H1 (cell line): Measurements from ENCODE around the gene AMER2. TPM values are rescaled to one million over a fixed set of nuclear protein-coding genes. Genes with fewer than 3 reads are reported as not detected.

ENCODE experiments used
- CTCF ChIA-PET: fragments of 300-600 bp; sonication (Branson Sonifier 250); formaldehyde crosslinking; loops from one replicate; lab custom pipeline; 2021; ENCODE audit not compliant: partially characterized antibody; lab: Charles Lee
- POLR2A ChIA-PET: fragments of 300-600 bp; sonication (Branson Sonifier 250); formaldehyde crosslinking; loops from one replicate; lab custom pipeline; 2021; ENCODE audit warnings: inconsistent platforms; ENCODE audit not compliant: partially characterized antibody; lab: Charles Lee
- DNase-seq, 2 experiments: peaks; one replicate each; pipeline versions ENCODE4 v3.0.0 to v3.0.0-alpha.2; 2010 to 2022; ENCODE audit warnings: low spot score in 2 of 2, low read depth in 1 of 2, mixed read lengths in 1 of 2
- FAIRE-seq: peaks from 2 replicates; lab custom pipeline; 2011; peaks lifted over from hg19 to GRCh38; lab: Jason Lieb, UNC
- H2AFZ ChIP-seq: 2 replicates; pipeline ENCODE4 v1.8.1; 2012; ENCODE audit warnings: low read length, inconsistent platforms
- H2AK5ac ChIP-seq: 2 replicates; pipeline ENCODE4 v1.6.1; 2013; ENCODE audit warnings: low read depth, low read length
- H2BK120ac ChIP-seq: replicated peaks from 2 replicates; pipeline ENCODE3; 2013; ENCODE audit warnings: low read depth, low read length, inconsistent platforms
- H2BK12ac ChIP-seq: 2 replicates; pipeline ENCODE4 v1.6.1; 2013; ENCODE audit warnings: low read depth, low read length
- H2BK15ac ChIP-seq: 2 replicates; pipeline ENCODE4 v1.6.1; 2013; ENCODE audit warnings: low read length
- H2BK20ac ChIP-seq: 2 replicates; pipeline ENCODE4 v1.6.1; 2013; ENCODE audit warnings: low read length
- H2BK5ac ChIP-seq: 2 replicates; pipeline ENCODE4 v1.6.1; 2013; ENCODE audit warnings: low read depth, low read length
- H3K14ac ChIP-seq: 2 replicates; pipeline ENCODE4 v1.6.1; 2013; ENCODE audit warnings: inconsistent platforms; ENCODE audit not compliant: insufficient read length
- H3K18ac ChIP-seq: 2 replicates; pipeline ENCODE4 v1.6.1; 2013; ENCODE audit warnings: low read length; ENCODE audit errors: extremely low read depth
- H3K23ac ChIP-seq: 2 replicates; pipeline ENCODE4 v1.6.1; 2013; ENCODE audit warnings: inconsistent platforms; ENCODE audit not compliant: insufficient read length
- H3K23me2 ChIP-seq: 2 replicates; pipeline ENCODE4 v1.6.1; 2013; ENCODE audit warnings: low read depth, low read length
- H3K27ac ChIP-seq: 2 replicates; pipeline ENCODE4 v1.6.1; 2011; ENCODE audit warnings: low read depth, low read length, inconsistent platforms
- H3K27me3 ChIP-seq, 4 experiments: replicated peaks in 1 of 4; 1 replicate in 1 of 4; 2 replicates in 3 of 4; pipeline versions ENCODE4 v1.6.1 to v1.8.1; 2011 to 2013; ENCODE audit warnings: low read length in 3 of 4, mild to moderate bottlenecking in 3 of 4, inconsistent platforms in 2 of 4, mixed read lengths in 2 of 4, moderate library complexity in 1 of 4; ENCODE audit not compliant: control insufficient read depth in 3 of 4, insufficient read depth in 3 of 4; ENCODE audit errors: extremely low read depth in 1 of 4
- H3K36me3 ChIP-seq, 4 experiments: 2 replicates each; pipeline versions ENCODE4 v1.6.1 to v1.8.1; 2011 to 2013; ENCODE audit warnings: mild to moderate bottlenecking in 4 of 4, low read length in 3 of 4, moderate library complexity in 2 of 4, control low read depth in 1 of 4, inconsistent platforms in 1 of 4; ENCODE audit not compliant: insufficient read depth in 4 of 4, control insufficient read depth in 2 of 4
- H3K4ac ChIP-seq: replicated peaks from 2 replicates; pipeline ENCODE3; 2013; ENCODE audit warnings: low read length, low read depth, mixed read lengths, inconsistent platforms; ENCODE audit not compliant: insufficient read length
- H3K4me1 ChIP-seq, 4 experiments: replicated peaks in 1 of 4; 1 replicate in 1 of 4; 2 replicates in 3 of 4; pipeline versions ENCODE4 v1.6.1 to v1.8.1; 2011 to 2013; ENCODE audit warnings: low read length in 3 of 4, inconsistent platforms in 2 of 4, mixed read lengths in 1 of 4; ENCODE audit not compliant: insufficient read depth in 4 of 4, control insufficient read depth in 3 of 4
- H3K4me2 ChIP-seq, 2 experiments: 2 replicates each; pipeline versions ENCODE4 v1.6.1 to v1.8.1; 2011 to 2013; ENCODE audit warnings: low read depth in 2 of 2, low read length in 2 of 2, control low read depth in 1 of 2, inconsistent platforms in 1 of 2, mild to moderate bottlenecking in 1 of 2; ENCODE audit not compliant: insufficient read depth in 1 of 2
- H3K4me3 ChIP-seq, 4 experiments: fragments of 200-600, 300-600 bp in 1 of 4; sonication (generic), shearing (Covaris generic), sonication (Bioruptor Twin) in 1 of 4; 2 replicates each; pipeline versions ENCODE4 v1.5.1 to v1.8.1; 2011 to 2016; ENCODE audit warnings: low read length in 4 of 4, low read depth in 3 of 4, control low read depth in 2 of 4, inconsistent platforms in 2 of 4, mild to moderate bottlenecking in 2 of 4, mixed read lengths in 1 of 4, moderate library complexity in 1 of 4; ENCODE audit not compliant: insufficient read depth in 2 of 4; ENCODE audit errors: extremely low read depth in 1 of 4
- H3K56ac ChIP-seq: replicated peaks from 2 replicates; pipeline ENCODE3; 2013; ENCODE audit warnings: low read depth, mild to moderate bottlenecking, mixed read lengths, low read length, inconsistent platforms; ENCODE audit not compliant: insufficient read length
- H3K79me1 ChIP-seq: 2 replicates; pipeline ENCODE4 v1.6.1; 2013; ENCODE audit warnings: low read depth, low read length, control low read depth
- H3K79me2 ChIP-seq, 2 experiments: 2 replicates each; pipeline versions ENCODE4 v1.6.1 to v1.8.1; 2012 to 2013; ENCODE audit warnings: low read length in 2 of 2, mild to moderate bottlenecking in 2 of 2, inconsistent platforms in 1 of 2; ENCODE audit not compliant: insufficient read depth in 2 of 2, control insufficient read depth in 1 of 2
- H3K9ac ChIP-seq, 4 experiments: replicated peaks in 1 of 4; 1 replicate in 1 of 4; 2 replicates in 3 of 4; pipeline versions ENCODE4 v1.6.1 to v1.8.1; 2011 to 2013; ENCODE audit warnings: low read depth in 3 of 4, low read length in 3 of 4, control low read depth in 2 of 4, mild to moderate bottlenecking in 2 of 4, moderate library complexity in 2 of 4, inconsistent platforms in 1 of 4; ENCODE audit errors: extremely low read depth in 1 of 4
- H3K9me3 ChIP-seq, 2 experiments: 2 replicates each; pipeline versions ENCODE4 v1.6.1 to v1.8.1; 2012 to 2013; ENCODE audit warnings: mild to moderate bottlenecking in 2 of 2, moderate library complexity in 2 of 2, control low read depth in 1 of 2, inconsistent platforms in 1 of 2, low read depth in 1 of 2, low read length in 1 of 2, mixed read lengths in 1 of 2; ENCODE audit not compliant: insufficient read depth in 2 of 2
- H4K20me1 ChIP-seq, 2 experiments: replicated peaks in 1 of 2; 2 replicates each; pipeline versions ENCODE3 to v1.8.1; 2011 to 2013; ENCODE audit warnings: inconsistent platforms in 2 of 2, low read length in 2 of 2, mild to moderate bottlenecking in 1 of 2; ENCODE audit not compliant: insufficient read depth in 2 of 2, control insufficient read depth in 1 of 2
- H4K5ac ChIP-seq: 2 replicates; pipeline ENCODE4 v1.6.1; 2013; ENCODE audit warnings: low read length, low read depth, mixed read lengths, inconsistent platforms; ENCODE audit not compliant: insufficient read length
- H4K8ac ChIP-seq: 2 replicates; pipeline ENCODE4 v1.8.0; 2013; ENCODE audit warnings: mild to moderate bottlenecking, moderate library complexity, low read length, inconsistent platforms; ENCODE audit not compliant: insufficient read depth; ENCODE audit errors: extremely low read depth
- H4K91ac ChIP-seq: replicated peaks from 2 replicates; pipeline ENCODE3; 2013; ENCODE audit warnings: low read length, mixed read lengths, inconsistent platforms; ENCODE audit not compliant: insufficient read length
- SP4 ChIP-seq: IDR thresholded peaks from 2 replicates; pipeline ENCODE4 v1.6.1; 2012; ENCODE audit warnings: low read length, inconsistent platforms
- TAF1 ChIP-seq: IDR thresholded peaks from 2 replicates; pipeline ENCODE4 v1.6.1; 2011; ENCODE audit warnings: mild to moderate bottlenecking, low read depth, low read length
- WGBS, 2 experiments: shearing (Covaris generic) in 1 of 2; methylation state at CpG; one replicate each; pipeline versions ENCODE4 v1.1.6 to v1.1.7; 2013 to 2015; ENCODE audit warnings: low lambda C conversion rate in 2 of 2, mixed read lengths in 2 of 2, inconsistent platforms in 1 of 2, low coverage in 1 of 2, missing lambda C conversion rate in 1 of 2; ENCODE audit not compliant: insufficient replicate concordance in 2 of 2, insufficient coverage in 1 of 2, insufficient read length in 1 of 2; ENCODE audit errors: extremely low coverage in 1 of 2, missing lambda C conversion rate in 1 of 2; 5-methylcytosine and 5-hydroxymethylcytosine counted together
- polyA plus RNA-seq, 7 experiments: library from polyadenylated mRNA; depleted of rRNA in 3 of 7; stranded (reverse) in 5 of 7; unstranded in 2 of 7; fragments of >200 nt in 5 of 7; fragments of 200-250 nt in 2 of 7; gene quantifications; 1 replicate in 5 of 7; 2 replicates in 1 of 7; 4 replicates in 1 of 7; pipeline versions ENCODE4 v1.2.1 to v1.2.3, GENCODE V29; 2011 to 2013; ENCODE audit warnings: missing spikeins in 2 of 7, mixed read lengths in 2 of 7
- total RNA-seq: library from RNA; stranded (reverse); fragmentation: NEBNext Ultra II Directional; extraction: Animal tissue kit (Norgen Biotek cat#: 25700); gene quantifications from 2 replicates; pipeline ENCODE4 v1.2.1, GENCODE V29; 2021

The AMER2 gene
- total and polyA plus RNA-seq, 2 of the 8 experiments (the other 6 are each of a cell fraction or from before 2014, with no cell fraction given): 0.14 to 0.50 TPM

GRCh38 chr13:25147638-25148401 is 24.3 kb downstream of the AMER2 start:
- H2BK5ac ChIP-seq: no peak overlapping the region
- H3K14ac ChIP-seq: no peak overlapping the region
- no peaks in the 10 kb centered on the region for H3K27me3 ChIP-seq
- H2AFZ ChIP-seq: no peak overlapping the region
- H2BK12ac ChIP-seq: no peak overlapping the region
- no peaks in the 10 kb centered on the region for H3K79me1 ChIP-seq
- no peak overlapping the region for H3K4me3 ChIP-seq
- no peak for TF ChIP-seq TAF1
- no peak for TF ChIP-seq SP4
- no peak overlapping the region for H3K23ac ChIP-seq
- H3K9ac ChIP-seq: no peak overlapping the region
- H3K4me1 ChIP-seq: peaks cover 0 to 8% (median 5%) of the 10 kb centered on the region in 4 experiments; a peak in 6 of 7 replicates
- no peaks in the 10 kb centered on the region for H3K23me2 ChIP-seq
- 88% methylated on average over 4 of the region's 4 CpGs; no CpG with 5 or more reads in 1 of the 2 experiments for WGBS, 2 experiments
- H3K36me3 ChIP-seq: no peaks in the 10 kb centered on the region
- H4K8ac ChIP-seq: no peak overlapping the region
- H3K27ac ChIP-seq: no peak overlapping the region
- H4K5ac ChIP-seq: no peak overlapping the region
- H4K91ac ChIP-seq: no peak overlapping the region
- ChIA-PET CTCF (no interaction called here), POLR2A (no interaction called here)
- no peak overlapping the region for H2BK120ac ChIP-seq
- FAIRE-seq: no peak
- no peak for DNase-seq
- H3K79me2 ChIP-seq: no peaks in the 10 kb centered on the region
- no peak overlapping the region for H3K18ac ChIP-seq
- H3K4me2 ChIP-seq: no peak overlapping the region
- H2BK15ac ChIP-seq: no peak overlapping the region
- H3K4ac ChIP-seq: no peak overlapping the region
- no peak overlapping the region for H2BK20ac ChIP-seq
- no peak overlapping the region for H2AK5ac ChIP-seq
- H3K9me3 ChIP-seq: peaks cover 0 to 6% of the 10 kb centered on the region in 2 experiments; a peak in 1 of 4 replicates
- H4K20me1 ChIP-seq: no peaks in the 10 kb centered on the region
- H3K56ac ChIP-seq: no peak overlapping the region
